Pancreas (tissue), 10 donors: Measurements from ENCODE around the gene PPP4R2. TPM values are rescaled to one million over a fixed set of nuclear protein-coding genes. Genes with fewer than 3 reads are reported as not detected.

Experiments
- ATAC-seq, 4 donors: fragments of 200-7000 bp; cut with Tn5 transposase; one replicate each; pipeline versions ENCODE4 v1.8.0 to v1.9.1; 2020; ENCODE audit warnings: mild to moderate bottlenecking in 4 of 4, moderate library complexity in 4 of 4
- DNase-seq, 6 donors: peaks; one replicate each; pipeline ENCODE4 v3.0.0-alpha.2; 2020
- FAIRE-seq: peaks from 2 replicates; lab custom pipeline; 2012; peaks lifted over from hg19 to GRCh38; lab: Jason Lieb, UNC
- H3K27ac ChIP-seq, 4 donors: fragments of 200-600 bp; sonication (generic); 1 replicate in 3 of 4; 2 replicates in 1 of 4; pipeline versions ENCODE4 v1.5.0 to v1.8.0; 2020
- H3K27me3 ChIP-seq, 4 donors: fragments of 200-600 bp; one replicate each; pipeline ENCODE4 v1.8.0; 2021
- H3K36me3 ChIP-seq, 3 donors: fragments of 200-600 bp; sonication (generic) in 1 of 3; one replicate each; pipeline versions ENCODE4 v1.5.0 to v1.8.0; 2020 to 2021
- H3K4me1 ChIP-seq, 3 donors: fragments of 200-600 bp; one replicate each; pipeline ENCODE4 v1.8.0; 2021
- H3K4me3 ChIP-seq, 4 donors: fragments of 200-600 bp; sonication (generic) in 2 of 4; one replicate each; pipeline versions ENCODE4 v1.5.0 to v1.8.0; 2020 to 2021
- H3K9me3 ChIP-seq, 4 donors: fragments of 200-600 bp; one replicate each; pipeline ENCODE4 v1.8.0; 2021
- WGBS, 2 donors: extraction: QIAGEN DNeasy Blood & Tissue Kit; methylation state at CpG; one replicate each; pipeline ENCODE4 v1.1.7; 2013; 5-methylcytosine and 5-hydroxymethylcytosine counted together
- intact Hi-C, 3 donors: fragments of 100-400 bp; cut with DNase I; formaldehyde crosslinking; loops; one replicate each; pipeline versions ENCODE4 v1.11.1 to v1.14.2; 2022
- polyA plus RNA-seq, 2 donors: library from polyadenylated mRNA; stranded (reverse); fragments of 200-250 nt; gene quantifications; one replicate each; pipeline ENCODE4 v1.2.3, GENCODE V29; 2013
- total RNA-seq, 6 donors: library from RNA; stranded (reverse); fragmentation: NEBNext Ultra II Directional in 4 of 6; extraction: Animal tissue kit (Norgen Biotek cat#: 25700) in 4 of 6; gene quantifications; one replicate each; pipeline versions ENCODE4 v1.2.1 to v1.2.4, GENCODE V29; 2021 to 2023
- TF ChIP-seq, protein P1 (sequence below), 4 donors: fragments of 200-600 bp; sonication (generic) in 3 of 4; IDR thresholded peaks; one replicate each; pipeline versions ENCODE4 v1.5.0 to v1.8.0; 2021; ENCODE audit warnings: antibody characterized with exemption in 4 of 4
- donor health status: healthy with polysubstance abuse.
- donor health status: DM: no; HTN: no; CAD: no; lungs with moderate emphysema.
- donor health status: DM: no; HTN: no; CAD: no.
- donor health status: control.
- donor health status: control.
- donor health status: Bipolar disorder and iron deficiency.
- donor health status: DM: yes; HTN: yes; CAD: no.
- donor health status: DM: no; HTN: no; CAD: no.
- donor health status: DM: no; HTN: no; CAD: no.
- donor health status: DM: yes; HTN: yes; CAD: no.

The PPP4R2 gene
- total and polyA plus RNA-seq, 8 donors = 8.2 to 45.6 (median 23.4) TPM

DNA sequence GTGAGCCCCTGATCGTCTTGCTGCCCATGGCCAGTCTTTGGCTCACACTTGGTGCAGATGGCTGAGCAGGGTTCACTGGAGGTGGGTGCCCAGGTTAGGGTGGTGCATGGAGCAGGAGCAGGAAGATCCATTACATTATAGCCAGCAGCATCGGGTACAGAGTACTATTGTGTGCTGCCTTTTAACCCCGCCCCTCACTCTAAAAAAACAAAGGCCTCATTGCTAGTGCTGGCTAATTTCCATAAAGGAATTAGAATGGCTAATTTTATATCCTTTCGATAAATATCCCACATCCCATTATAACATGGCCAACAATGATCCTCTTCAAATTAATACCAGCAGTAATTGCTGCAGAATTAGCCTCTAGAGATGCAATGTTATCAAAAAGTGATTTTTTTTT lies 45.8 kb upstream of the PPP4R2 start:
- intact Hi-C loops = no loop called here
- Histone ChIP-seq H3K9me3 (no peaks in the 10 kb centered on the region), H3K27me3 (no peaks in the 10 kb centered on the region), H3K36me3 (no peaks in the 10 kb centered on the region), H3K4me1 (no peaks in the 10 kb centered on the region), H3K27ac (no peak overlapping the region), H3K4me3 (no peak overlapping the region)
- no peak for DNase-seq
- TF ChIP-seq, protein P1, sequence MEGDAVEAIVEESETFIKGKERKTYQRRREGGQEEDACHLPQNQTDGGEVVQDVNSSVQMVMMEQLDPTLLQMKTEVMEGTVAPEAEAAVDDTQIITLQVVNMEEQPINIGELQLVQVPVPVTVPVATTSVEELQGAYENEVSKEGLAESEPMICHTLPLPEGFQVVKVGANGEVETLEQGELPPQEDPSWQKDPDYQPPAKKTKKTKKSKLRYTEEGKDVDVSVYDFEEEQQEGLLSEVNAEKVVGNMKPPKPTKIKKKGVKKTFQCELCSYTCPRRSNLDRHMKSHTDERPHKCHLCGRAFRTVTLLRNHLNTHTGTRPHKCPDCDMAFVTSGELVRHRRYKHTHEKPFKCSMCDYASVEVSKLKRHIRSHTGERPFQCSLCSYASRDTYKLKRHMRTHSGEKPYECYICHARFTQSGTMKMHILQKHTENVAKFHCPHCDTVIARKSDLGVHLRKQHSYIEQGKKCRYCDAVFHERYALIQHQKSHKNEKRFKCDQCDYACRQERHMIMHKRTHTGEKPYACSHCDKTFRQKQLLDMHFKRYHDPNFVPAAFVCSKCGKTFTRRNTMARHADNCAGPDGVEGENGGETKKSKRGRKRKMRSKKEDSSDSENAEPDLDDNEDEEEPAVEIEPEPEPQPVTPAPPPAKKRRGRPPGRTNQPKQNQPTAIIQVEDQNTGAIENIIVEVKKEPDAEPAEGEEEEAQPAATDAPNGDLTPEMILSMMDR (IDR thresholded peaks at IDR 0.05) = no peak
- FAIRE-seq = no peak
- no peak for ATAC-seq
- 76 to 85% methylated on average over 4 of the region's 4 CpGs for WGBS, 2 donors

DNA sequence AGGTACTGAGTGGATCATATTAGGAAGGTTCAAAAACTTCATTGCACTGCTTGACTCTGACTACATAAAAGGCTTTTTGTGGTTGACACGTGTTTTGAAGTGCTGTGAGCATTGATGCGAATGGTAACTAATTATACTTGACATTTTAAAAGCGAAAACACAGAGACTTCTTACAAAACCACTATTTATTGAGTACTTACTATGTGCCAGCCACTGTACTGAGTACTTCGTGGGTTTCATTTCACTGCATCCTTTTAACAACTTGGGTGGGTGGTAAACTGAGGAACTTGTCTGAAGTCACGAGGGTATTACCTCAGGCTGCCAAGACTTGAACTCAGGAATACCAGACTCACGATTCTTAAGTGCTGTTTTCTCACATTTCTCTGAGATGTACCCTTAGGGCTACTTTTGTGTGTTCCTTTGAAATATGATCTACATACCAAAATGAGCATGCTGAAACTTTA lies 45.3 kb upstream of the PPP4R2 start:
- WGBS, 2 donors = 78 to 90% methylated on average over 6 of the region's 6 CpGs
- H3K4me1 ChIP-seq = no peaks in the 10 kb centered on the region
- ATAC-seq (no peak), FAIRE-seq (no peak), DNase-seq (no peak)
- H3K27ac ChIP-seq = no peak overlapping the region
- H3K27me3 ChIP-seq = no peaks in the 10 kb centered on the region
- intact Hi-C loops = no loop called here
- H3K36me3 ChIP-seq = no peaks in the 10 kb centered on the region
- no peaks in the 10 kb centered on the region for H3K9me3 ChIP-seq
- no peak overlapping the region for H3K4me3 ChIP-seq
- TF ChIP-seq, protein P1 (IDR thresholded peaks at IDR 0.05) = no peak

DNA sequence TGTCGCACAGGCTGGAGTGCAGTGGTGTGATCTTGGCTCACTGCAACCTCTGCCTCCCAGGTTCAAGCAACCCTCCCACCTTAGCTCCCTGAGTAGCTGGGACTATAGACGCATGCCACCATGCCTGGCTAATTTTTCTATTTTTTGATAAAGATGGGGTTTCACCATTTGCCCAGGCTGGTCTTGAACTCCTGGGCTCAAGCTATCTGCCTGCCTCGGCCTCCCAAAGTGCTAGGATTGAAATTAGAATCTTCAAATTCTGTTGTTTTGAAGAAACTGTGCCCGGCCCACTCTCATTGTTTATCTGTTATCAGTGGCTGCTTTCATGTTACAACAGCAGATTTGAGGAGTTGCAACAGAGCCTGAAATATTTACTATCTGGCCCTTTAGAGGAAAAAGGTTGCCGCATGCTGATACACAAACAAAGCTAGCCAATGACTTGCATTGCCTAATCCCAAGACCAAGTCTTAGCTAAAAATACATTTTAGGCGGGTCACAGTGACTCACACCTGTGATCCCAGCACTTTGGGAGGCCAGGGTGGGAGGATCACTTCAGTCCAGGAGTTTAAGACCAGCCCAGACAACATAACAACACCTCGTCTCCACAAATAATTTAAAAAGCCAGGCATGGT lies 43.2 kb upstream of the PPP4R2 start:
- WGBS, 2 donors = 80 to 84% methylated on average over 7 of the region's 7 CpGs
- TF ChIP-seq, protein P1 (IDR thresholded peaks at IDR 0.05) = no peak
- DNase-seq (no peak), FAIRE-seq (no peak), ATAC-seq (no peak)
- no peak overlapping the region for H3K4me3 ChIP-seq
- no peak overlapping the region for H3K27ac ChIP-seq
- intact Hi-C loops = no loop called here
- H3K9me3 ChIP-seq = no peaks in the 10 kb centered on the region
- H3K27me3 ChIP-seq = no peaks in the 10 kb centered on the region
- no peaks in the 10 kb centered on the region for H3K4me1 ChIP-seq
- H3K36me3 ChIP-seq = no peaks in the 10 kb centered on the region

DNA sequence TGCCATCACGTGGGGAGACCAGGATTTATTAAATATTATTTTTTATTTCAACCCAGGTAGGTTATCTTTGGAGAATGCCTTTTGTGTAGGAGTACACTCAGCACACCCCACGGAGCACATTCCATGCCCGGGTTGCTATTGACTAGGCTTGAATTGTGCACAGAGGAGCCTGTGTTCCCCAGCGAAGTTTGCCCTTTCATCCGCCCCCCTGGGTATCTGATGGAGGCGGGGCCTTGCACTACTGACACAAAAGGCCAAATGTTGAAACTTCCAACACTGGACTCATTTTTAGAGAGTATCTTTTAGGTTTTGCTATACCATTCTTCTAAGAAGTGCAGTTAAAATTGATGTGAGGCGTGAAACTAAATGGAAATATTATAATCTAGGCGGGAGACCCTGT lies 39.3 kb upstream of the PPP4R2 start:
- DNase-seq (peak in 3 of 6 donors; percentile 45 to 52 (median 47)), ATAC-seq (peak; percentile 55 to 87 (median 68)), FAIRE-seq (no peak)
- Histone ChIP-seq H3K4me1 (peaks cover 0 to 9% (median 0%) of the 10 kb centered on the region in 3 donors), H3K9me3 (no peaks in the 10 kb centered on the region), H3K36me3 (no peaks in the 10 kb centered on the region), H3K27me3 (no peaks in the 10 kb centered on the region), H3K27ac (peak overlapping the region in 2 of 4 donors; percentile 11 to 35), H3K4me3 (no peak overlapping the region)
- intact Hi-C loops = no loop called here
- TF ChIP-seq, protein P1 (IDR thresholded peaks at IDR 0.05) = no peak
- 63 to 72% methylated on average over 8 of the region's 8 CpGs for WGBS, 2 donors

DNA sequence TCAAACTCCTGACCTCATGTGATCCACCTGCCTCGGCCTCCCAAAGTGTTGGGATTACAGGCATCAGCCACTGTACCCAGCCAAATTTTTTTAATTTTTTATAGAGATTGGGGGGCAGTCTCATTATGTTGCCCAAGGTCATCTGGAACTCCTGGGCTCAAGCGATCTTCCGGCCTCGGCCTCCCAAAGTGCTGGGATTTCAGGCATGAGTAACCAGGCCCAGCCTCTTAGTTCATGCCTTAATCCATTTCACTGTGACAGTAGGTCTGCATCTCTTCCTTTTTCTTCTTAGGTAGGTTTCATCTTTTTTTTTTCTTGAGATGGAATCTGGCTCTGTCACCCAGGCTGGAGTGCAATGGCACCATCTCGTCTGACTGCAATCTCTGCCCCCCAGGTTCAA lies 37.3 kb upstream of the PPP4R2 start:
- WGBS, 2 donors = 97% methylated on average over 5 of the region's 5 CpGs
- Histone ChIP-seq H3K4me1 (peaks cover 0 to 9% (median 0%) of the 10 kb centered on the region in 3 donors), H3K27me3 (no peaks in the 10 kb centered on the region), H3K9me3 (no peaks in the 10 kb centered on the region), H3K36me3 (no peaks in the 10 kb centered on the region), H3K27ac (no peak overlapping the region), H3K4me3 (no peak overlapping the region)
- DNase-seq (no peak), FAIRE-seq (no peak), ATAC-seq (no peak)
- intact Hi-C loops = no loop called here
- TF ChIP-seq, protein P1 (IDR thresholded peaks at IDR 0.05) = no peak
